Stimulated activated CD4-positive, alpha-beta T cell treated with anti-CD3 and anti-CD28 coated beads, Interleukin-15, amount 100 ng/mL, for 24 hours (primary cell): ENCODE results near the gene ORC4.

ENCODE experiments used
- DNase-seq: peaks from one replicate; pipeline ENCODE4 v3.0.0-alpha.2; 2020

ORC4 gene

GRCh38 chr2:148020111-148021058 lies at the start of gene ORC4:
Gene ORC4, minus strand, starts transcription at chr2:148020737. Its CDS starts 44,779 bp downstream, at chr2:147975958.
- peak; percentile 97 for DNase-seq

GRCh38 chr2:148067801-148068200 lies 47.3 kb upstream of the ORC4 start:
- no peak for DNase-seq

- DNase-seq, result no peak
These were observed 45.4 kb upstream of the ORC4 start for GRCh38 chr2:148065936-148066335.

- DNase-seq, result no peak
These were observed 43.1 kb upstream of the ORC4 start for GRCh38 chr2:148063633-148064032.

GRCh38 chr2:148058641-148059040 lies 38.1 kb upstream of the ORC4 start:
- no peak for DNase-seq

- no peak for DNase-seq
These were observed 32.1 kb upstream of the ORC4 start for GRCh38 chr2:148052687-148053086.

GRCh38 chr2:148049284-148049683 lies 28.7 kb upstream of the ORC4 start:
- no peak for DNase-seq

GRCh38 chr2:148048475-148049221 lies 28.1 kb upstream of the ORC4 start:
- no peak for DNase-seq

GRCh38 chr2:148046802-148047201 lies 26.3 kb upstream of the ORC4 start:
- DNase-seq, result no peak

- DNase-seq, result no peak
These were observed 23.8 kb upstream of the ORC4 start for GRCh38 chr2:148044322-148044721.

GRCh38 chr2:148042219-148042618 lies 21.7 kb upstream of the ORC4 start:
- no peak for DNase-seq

GRCh38 chr2:148039783-148040182 lies 19.2 kb upstream of the ORC4 start:
- no peak for DNase-seq

GRCh38 chr2:148032215-148032614 lies 11.7 kb upstream of the ORC4 start:
- no peak for DNase-seq

- DNase-seq, result no peak
These were observed 10.6 kb upstream of the ORC4 start for GRCh38 chr2:148031152-148031551.

GRCh38 chr2:148028781-148029180 lies 8.2 kb upstream of the ORC4 start:
- DNase-seq, result no peak

GRCh38 chr2:148027822-148028221 lies 7.3 kb upstream of the ORC4 start:
- DNase-seq, result no peak

- no peak for DNase-seq
These were observed 6.0 kb upstream of the ORC4 start for GRCh38 chr2:148026573-148026972.

- DNase-seq, result no peak
These were observed 3.3 kb upstream of the ORC4 start for GRCh38 chr2:148023861-148024260.

GRCh38 chr2:148022882-148023281 lies 2.3 kb upstream of the ORC4 start:
- DNase-seq, result no peak

- DNase-seq, result no peak
These were observed 1.8 kb upstream of the ORC4 start for GRCh38 chr2:148022351-148022750.

GRCh38 chr2:148021886-148022285 lies 1.3 kb upstream of the ORC4 start:
- DNase-seq, result no peak

GRCh38 chr2:148021059-148021861 lies 723 bp upstream of the ORC4 start, which contains the start of gene MBD5:
Gene MBD5, plus strand, starts transcription at chr2:148021091.
- peak; percentile 50 for DNase-seq

GRCh38 chr2:148014616-148015015 lies 5.9 kb downstream of the ORC4 start:
- DNase-seq, result no peak
